A549 (cell line): ENCODE measurements around the gene TNS3. TPM values are rescaled to one million over a fixed set of nuclear protein-coding genes. Genes with fewer than 3 reads are reported as not detected.

ENCODE experiments used
- ATAC-seq, 2 experiments: fragments of 200-7000 bp in 1 of 2; fragments of >200 bp in 1 of 2; cut with Nextera tagmentation in 1 of 2; cut with Tn5 transposase in 1 of 2; 3 replicates each; pipeline versions ENCODE4 v1.8.0 to v1.9.1; 2018 to 2020; ENCODE audit warnings: mild to moderate bottlenecking in 1 of 2, moderate library complexity in 1 of 2
- CTCF ChIA-PET: fragments of 300-600 bp; sonication (Branson Sonifier 250); formaldehyde crosslinking; extraction: SDS; loops from one replicate; lab custom pipeline; 2021; ENCODE audit warnings: antibody characterized with exemption, inconsistent platforms; lab: Yijun Ruan, JAX
- POLR2A ChIA-PET: fragments of 350-600 bp; formaldehyde crosslinking; extraction: SDS; loops from one replicate; lab custom pipeline; 2021; ENCODE audit warnings: antibody characterized with exemption, inconsistent platforms; lab: Yijun Ruan, JAX
- DNase-seq, 2 experiments: peaks; one replicate each; pipeline versions ENCODE4 v3.0.0 to v3.0.0-alpha.2; 2011 to 2016; ENCODE audit warnings: low read depth in 1 of 2, low spot score in 1 of 2
- FAIRE-seq: peaks from 2 replicates; lab custom pipeline; 2011; peaks lifted over from hg19 to GRCh38; lab: Jason Lieb, UNC
- H3K27ac ChIP-seq, 2 experiments: fragments of >200 bp; sonication (Bioruptor Twin); formaldehyde crosslinking; 3 replicates each; pipeline ENCODE4 v1.5.1; 2016 to 2017
- H3K4me1 ChIP-seq: fragments of >200 bp; sonication (Bioruptor Twin); formaldehyde crosslinking; 3 replicates; pipeline ENCODE4 v1.6.1; 2016
- H3K4me2 ChIP-seq: fragments of >200 bp; sonication (Bioruptor Twin); formaldehyde crosslinking; 3 replicates; pipeline ENCODE4 v1.6.1; 2016
- H3K4me3 ChIP-seq: fragments of >200 bp; sonication (Bioruptor Twin); formaldehyde crosslinking; 3 replicates; pipeline ENCODE4 v1.5.1; 2016
- H3K9me3 ChIP-seq: fragments of >200 bp; sonication (Bioruptor Twin); formaldehyde crosslinking; 3 replicates; pipeline ENCODE4 v1.6.1; 2016
- ATOH8 ChIP-seq: fragments of 250-450 bp; sonication (Bioruptor Pico); IDR thresholded peaks from 2 replicates; pipeline ENCODE4 v1.5.0; 2020; ENCODE audit warnings: low read depth, mild to moderate bottlenecking, moderate library complexity
- CBX2 ChIP-seq: fragments of 200-600 bp; sonication (generic); IDR thresholded peaks from 2 replicates; pipeline ENCODE4 v1.6.1; 2016; ENCODE audit warnings: low read depth, mild to moderate bottlenecking, borderline replicate concordance
- CEBPB ChIP-seq, 2 experiments: fragments of >200 bp in 1 of 2; sonication (Bioruptor Twin) in 1 of 2; formaldehyde crosslinking in 1 of 2; IDR thresholded peaks; 2 replicates each; pipeline ENCODE4 v1.6.1; 2012 to 2016
- CHD2 ChIP-seq: fragments of 150-350 bp; IDR thresholded peaks from 2 replicates; pipeline ENCODE4 v1.6.1; 2014; ENCODE audit warnings: low read length; ENCODE audit not compliant: partially characterized antibody
- CHD4 ChIP-seq: fragments of 200-600 bp; sonication (generic); IDR thresholded peaks from 2 replicates; pipeline ENCODE4 v1.6.1; 2016; ENCODE audit warnings: antibody characterized with exemption, mild to moderate bottlenecking, borderline replicate concordance
- E2F6 ChIP-seq: IDR thresholded peaks from 2 replicates; pipeline ENCODE4 v1.6.1; 2012; ENCODE audit warnings: low read depth, borderline replicate concordance
- EHF ChIP-seq: fragments of 250-450 bp; sonication (Bioruptor Pico); IDR thresholded peaks from 2 replicates; pipeline ENCODE4 v1.5.0; 2020; ENCODE audit warnings: mild to moderate bottlenecking
- EP300 ChIP-seq, 2 experiments: fragments of >200 bp; sonication (Bioruptor Twin); formaldehyde crosslinking; IDR thresholded peaks; 2 replicates in 1 of 2; 3 replicates in 1 of 2; pipeline ENCODE4 v1.6.1; 2016 to 2017
- ESRRA ChIP-seq: fragments of 150-350 bp; IDR thresholded peaks from 2 replicates; pipeline ENCODE4 v1.6.1; 2014; ENCODE audit warnings: mild to moderate bottlenecking, low read length, borderline replicate concordance
- FOSB ChIP-seq: fragments of 250-450 bp; sonication (Bioruptor Pico); IDR thresholded peaks from 2 replicates; pipeline ENCODE4 v1.5.0; 2020; ENCODE audit warnings: mild to moderate bottlenecking, moderate library complexity
- FOSL2 ChIP-seq, 2 experiments: fragments of 450-650 bp in 1 of 2; fragments of >200 bp in 1 of 2; sonication (Bioruptor Twin) in 1 of 2; formaldehyde crosslinking; IDR thresholded peaks; 2 replicates each; pipeline versions ENCODE4 v1.5.0 to v1.6.1; 2016 to 2020; ENCODE audit warnings: mild to moderate bottlenecking in 1 of 2, moderate library complexity in 1 of 2
- GATA3 ChIP-seq: IDR thresholded peaks from 2 replicates; pipeline ENCODE4 v1.6.1; 2012; ENCODE audit warnings: borderline replicate concordance
- HES2 ChIP-seq: fragments of >200 bp; sonication (Bioruptor Twin); formaldehyde crosslinking; IDR thresholded peaks from 2 replicates; pipeline ENCODE4 v1.6.1; 2016
- HEYL ChIP-seq: fragments of 250-450 bp; sonication (Bioruptor Pico); IDR thresholded peaks from 2 replicates; pipeline ENCODE4 v1.8.0; 2021; ENCODE audit warnings: mild to moderate bottlenecking, moderate library complexity
- HOXA7 ChIP-seq: fragments of 250-450 bp; sonication (Bioruptor Pico); IDR thresholded peaks from 2 replicates; pipeline ENCODE4 v1.5.0; 2020; ENCODE audit warnings: mild to moderate bottlenecking, moderate library complexity
- HOXB13 ChIP-seq: fragments of 250-450 bp; sonication (Bioruptor Pico); IDR thresholded peaks from 2 replicates; pipeline ENCODE4 v1.5.0; 2020; ENCODE audit warnings: low read depth, mild to moderate bottlenecking, moderate library complexity
- JUN ChIP-seq, 2 experiments: fragments of >200 bp; sonication (Bioruptor Twin); formaldehyde crosslinking; IDR thresholded peaks; 2 replicates in 1 of 2; 3 replicates in 1 of 2; pipeline ENCODE4 v1.6.1; 2016 to 2017
- MYC ChIP-seq: IDR thresholded peaks from 2 replicates; pipeline ENCODE4 v1.6.1; 2012; ENCODE audit warnings: mild to moderate bottlenecking, inconsistent platforms, low read length, improper control_type of control experiment, borderline replicate concordance
- NPAS2 ChIP-seq: fragments of 250-450 bp; sonication (Bioruptor Pico); IDR thresholded peaks from 2 replicates; pipeline ENCODE4 v1.8.0; 2022; ENCODE audit warnings: mild to moderate bottlenecking, moderate library complexity, borderline replicate concordance
- POLR2A ChIP-seq: IDR thresholded peaks from 2 replicates; pipeline ENCODE4 v1.6.1; 2012; ENCODE audit warnings: mild to moderate bottlenecking, low read length
- POLR2AphosphoS2 ChIP-seq: conservative IDR thresholded peaks from 2 replicates; pipeline ENCODE4 v1.6.1; 2012; ENCODE audit warnings: low read length, improper control_type of control experiment, inconsistent platforms
- RCOR1 ChIP-seq: fragments of 150-350 bp; IDR thresholded peaks from 2 replicates; pipeline ENCODE4 v1.6.1; 2014; ENCODE audit warnings: antibody characterized with exemption, low read length, low read depth
- REST ChIP-seq: fragments of 200-600 bp; sonication (generic); IDR thresholded peaks from 2 replicates; pipeline ENCODE4 v1.6.1; 2016; ENCODE audit warnings: antibody characterized with exemption, mild to moderate bottlenecking, moderate library complexity
- RFX5 ChIP-seq: fragments of 450-650 bp; IDR thresholded peaks from 2 replicates; pipeline ENCODE4 v1.7.1; 2014; ENCODE audit warnings: antibody characterized with exemption, mild to moderate bottlenecking, moderate library complexity
- RNF2 ChIP-seq: fragments of 200-600 bp; sonication (generic); IDR thresholded peaks from 2 replicates; pipeline ENCODE4 v1.6.1; 2016; ENCODE audit warnings: low read depth, mild to moderate bottlenecking, antibody characterized with exemption, moderate library complexity, borderline replicate concordance
- SMC3 ChIP-seq: fragments of >200 bp; sonication (Bioruptor Twin); formaldehyde crosslinking; IDR thresholded peaks from 3 replicates; pipeline ENCODE4 v1.6.1; 2018; ENCODE audit warnings: inconsistent platforms
- ZC3H11A ChIP-seq: fragments of 450-650 bp; IDR thresholded peaks from 2 replicates; pipeline ENCODE4 v1.6.1; 2014; ENCODE audit warnings: antibody characterized with exemption, mild to moderate bottlenecking
- ZFP36 ChIP-seq: fragments of 450-650 bp; IDR thresholded peaks from 2 replicates; pipeline ENCODE4 v1.6.1; 2014; ENCODE audit warnings: borderline replicate concordance; ENCODE audit not compliant: partially characterized antibody
- WGBS: methylation state at CpG from one replicate; pipeline ENCODE4 v1.1.6; 2017; ENCODE audit errors: missing lambda C conversion rate; 5-methylcytosine and 5-hydroxymethylcytosine counted together
- polyA plus RNA-seq, 4 experiments: library from polyadenylated mRNA; depleted of rRNA in 3 of 4; stranded (reverse); fragments of >200 nt; fragmentation: RNase III in 1 of 4; extraction: RNeasy Plus Mini Kit Qiagen cat#74134 plus additional on column Dnase treatment in 1 of 4; gene quantifications; 2 replicates in 3 of 4; 3 replicates in 1 of 4; pipeline ENCODE4 v1.2.3, GENCODE V29; 2011 to 2017
- TF ChIP-seq, protein P1 (sequence below): fragments of >200 bp; sonication (Bioruptor Twin); formaldehyde crosslinking; IDR thresholded peaks from 3 replicates; pipeline ENCODE4 v1.5.1; 2016
- TF ChIP-seq, protein P2 (sequence below): fragments of >200 bp; sonication (Bioruptor Twin); formaldehyde crosslinking; IDR thresholded peaks from 3 replicates; pipeline ENCODE4 v1.6.1; 2016

Gene TNS3
- polyA plus RNA-seq, 2 of the 4 experiments (the other 2 are of a cell fraction) = 107 to 134 TPM

- POLR2A ChIA-PET = no interaction called here
- TF ChIP-seq MYC (no peak), FOSB (no peak), RFX5 (no peak), REST (no peak), ZFP36 (no peak), RNF2 (no peak), CHD2 (no peak), HOXA7 (CRISPR knock-in tag) (no peak), ATOH8 (CRISPR knock-in tag) (no peak), POLR2A (no peak), EHF (CRISPR knock-in tag) (no peak), HOXB13 (no peak), CEBPB (IDR thresholded peaks at IDR 0.05) (no peak), EP300 (IDR thresholded peaks at IDR 0.05) (no peak), RCOR1 (no peak)
- TF ChIP-seq, protein P1, sequence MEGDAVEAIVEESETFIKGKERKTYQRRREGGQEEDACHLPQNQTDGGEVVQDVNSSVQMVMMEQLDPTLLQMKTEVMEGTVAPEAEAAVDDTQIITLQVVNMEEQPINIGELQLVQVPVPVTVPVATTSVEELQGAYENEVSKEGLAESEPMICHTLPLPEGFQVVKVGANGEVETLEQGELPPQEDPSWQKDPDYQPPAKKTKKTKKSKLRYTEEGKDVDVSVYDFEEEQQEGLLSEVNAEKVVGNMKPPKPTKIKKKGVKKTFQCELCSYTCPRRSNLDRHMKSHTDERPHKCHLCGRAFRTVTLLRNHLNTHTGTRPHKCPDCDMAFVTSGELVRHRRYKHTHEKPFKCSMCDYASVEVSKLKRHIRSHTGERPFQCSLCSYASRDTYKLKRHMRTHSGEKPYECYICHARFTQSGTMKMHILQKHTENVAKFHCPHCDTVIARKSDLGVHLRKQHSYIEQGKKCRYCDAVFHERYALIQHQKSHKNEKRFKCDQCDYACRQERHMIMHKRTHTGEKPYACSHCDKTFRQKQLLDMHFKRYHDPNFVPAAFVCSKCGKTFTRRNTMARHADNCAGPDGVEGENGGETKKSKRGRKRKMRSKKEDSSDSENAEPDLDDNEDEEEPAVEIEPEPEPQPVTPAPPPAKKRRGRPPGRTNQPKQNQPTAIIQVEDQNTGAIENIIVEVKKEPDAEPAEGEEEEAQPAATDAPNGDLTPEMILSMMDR = no peak
- TF ChIP-seq, protein P2, sequence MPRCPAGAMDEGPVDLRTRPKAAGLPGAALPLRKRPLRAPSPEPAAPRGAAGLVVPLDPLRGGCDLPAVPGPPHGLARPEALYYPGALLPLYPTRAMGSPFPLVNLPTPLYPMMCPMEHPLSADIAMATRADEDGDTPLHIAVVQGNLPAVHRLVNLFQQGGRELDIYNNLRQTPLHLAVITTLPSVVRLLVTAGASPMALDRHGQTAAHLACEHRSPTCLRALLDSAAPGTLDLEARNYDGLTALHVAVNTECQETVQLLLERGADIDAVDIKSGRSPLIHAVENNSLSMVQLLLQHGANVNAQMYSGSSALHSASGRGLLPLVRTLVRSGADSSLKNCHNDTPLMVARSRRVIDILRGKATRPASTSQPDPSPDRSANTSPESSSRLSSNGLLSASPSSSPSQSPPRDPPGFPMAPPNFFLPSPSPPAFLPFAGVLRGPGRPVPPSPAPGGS = no peak
- H3K27ac ChIP-seq = peak overlapping the region in 1 of 2 experiments; percentile 55; a peak in 2 of 6 replicates
- no peak overlapping the region for H3K4me3 ChIP-seq
- WGBS = 95% methylated on average over 14 of the region's 14 CpGs
- no peak overlapping the region for H3K4me2 ChIP-seq
- H3K9me3 ChIP-seq = no peaks in the 10 kb centered on the region
- peaks cover 96% of the 10 kb centered on the region for H3K4me1 ChIP-seq
- ATAC-seq (no peak), FAIRE-seq (no peak), DNase-seq (no peak)
- CTCF ChIA-PET = interaction anchor here (1.0 to 1.2 kb wide), 4 partner anchors 9 to 273 kb away, joined by 3 to 5 read pairs (median 4); no protein-coding TSS in a partner anchor
These were observed 35.7 kb downstream of the TNS3 start for GRCh38 chr7:47546171-47546570.

GRCh38 chr7:47544416-47544815 is 37.5 kb downstream of the TNS3 start:
- no peak overlapping the region for H3K4me3 ChIP-seq
- FAIRE-seq (no peak), ATAC-seq (no peak), DNase-seq (no peak)
- WGBS = 91% methylated on average over 3 of the region's 3 CpGs
- CTCF ChIA-PET = interaction anchor here (0.6 to 1.3 kb wide), 3 partner anchors 41 to 275 kb away, joined by 3 to 6 read pairs (median 3); no protein-coding TSS in a partner anchor
- peaks cover 97% of the 10 kb centered on the region for H3K4me1 ChIP-seq
- H3K9me3 ChIP-seq = no peaks in the 10 kb centered on the region
- H3K4me2 ChIP-seq = peak overlapping the region; percentile 15; the same call in 1 of the 3 replicates
- H3K27ac ChIP-seq = peak overlapping the region; percentile 29 to 63; a peak in 3 of 6 replicates
- POLR2A ChIA-PET = no interaction called here
- no peak for TF ChIP-seq HEYL (CRISPR knock-in tag)
- no peak for TF ChIP-seq ZC3H11A
- no peak for TF ChIP-seq HOXB13
- no peak for TF ChIP-seq FOSL2 (IDR thresholded peaks at IDR 0.05)
- no peak for TF ChIP-seq FOSL2 (CRISPR knock-in tag; IDR thresholded peaks at IDR 0.05)
- TF ChIP-seq NPAS2 (CRISPR knock-in tag) = no peak
- TF ChIP-seq POLR2AphosphoS2 = no peak
- TF ChIP-seq EHF (CRISPR knock-in tag) = no peak
- TF ChIP-seq CHD4 = no peak
- no peak for TF ChIP-seq HES2
- TF ChIP-seq ESRRA = no peak
- TF ChIP-seq JUN (IDR thresholded peaks at IDR 0.05) = no peak
- TF ChIP-seq GATA3 = no peak
- no peak for TF ChIP-seq SMC3
- no peak for TF ChIP-seq E2F6
- TF ChIP-seq CBX2 = no peak
